H9 (cell line): ENCODE results near the gene WSB1. TPM values are rescaled to one million over a fixed set of nuclear protein-coding genes. Genes with fewer than 3 reads are reported as not detected.

Experiments
- DNase-seq: peaks from one replicate; pipeline ENCODE4 v3.0.0-alpha.2; 2017
- H2AFZ ChIP-seq: one replicate; pipeline ENCODE4 v1.6.1; 2013; ENCODE audit warnings: mild to moderate bottlenecking, low read length, control low read depth, moderate library complexity
- H2AK5ac ChIP-seq: 2 replicates; pipeline ENCODE4 v1.6.1; 2013; ENCODE audit warnings: low read length, control low read depth, mixed read lengths; ENCODE audit not compliant: insufficient read length
- H2BK120ac ChIP-seq: one replicate; pipeline ENCODE4 v1.6.1; 2013; ENCODE audit warnings: low read depth, mild to moderate bottlenecking, low read length, control low read depth, inconsistent platforms; ENCODE audit not compliant: poor library complexity, severe bottlenecking
- H2BK12ac ChIP-seq: 2 replicates; pipeline ENCODE4 v1.6.1; 2013; ENCODE audit warnings: low read length, control low read depth, mixed read lengths, low read depth; ENCODE audit not compliant: insufficient read length
- H2BK15ac ChIP-seq: 2 replicates; pipeline ENCODE4 v1.6.1; 2013; ENCODE audit warnings: low read depth, low read length, control low read depth
- H2BK20ac ChIP-seq: one replicate; pipeline ENCODE4 v1.6.1; 2013; ENCODE audit warnings: low read depth, mild to moderate bottlenecking, low read length, control low read depth, inconsistent platforms; ENCODE audit not compliant: poor library complexity, severe bottlenecking
- H2BK5ac ChIP-seq: 2 replicates; pipeline ENCODE4 v1.6.1; 2013; ENCODE audit warnings: low read length, control low read depth, mixed read lengths; ENCODE audit not compliant: insufficient read length
- H3K14ac ChIP-seq: 2 replicates; pipeline ENCODE4 v1.6.1; 2013; ENCODE audit warnings: low read length, control low read depth; ENCODE audit not compliant: insufficient read depth
- H3K18ac ChIP-seq: 2 replicates; pipeline ENCODE4 v1.6.1; 2013; ENCODE audit warnings: low read depth, mild to moderate bottlenecking, mixed read lengths, low read length, control low read depth; ENCODE audit not compliant: insufficient read length
- H3K23ac ChIP-seq: 2 replicates; pipeline ENCODE4 v1.6.1; 2013; ENCODE audit warnings: low read length, control low read depth, mixed read lengths, low read depth; ENCODE audit not compliant: insufficient read length
- H3K23me2 ChIP-seq: 2 replicates; pipeline ENCODE4 v1.6.1; 2013; ENCODE audit warnings: low read depth, mild to moderate bottlenecking, mixed read lengths, low read length, control low read depth; ENCODE audit not compliant: insufficient read length, poor library complexity, severe bottlenecking
- H3K27ac ChIP-seq: 2 replicates; pipeline ENCODE4 v1.5.1; 2013; ENCODE audit warnings: low read length, control low read depth, mixed read lengths, low read depth; ENCODE audit not compliant: insufficient read length
- H3K27me3 ChIP-seq: 2 replicates; pipeline ENCODE4 v1.6.1; 2013; ENCODE audit warnings: low read length, control low read depth, inconsistent platforms; ENCODE audit not compliant: insufficient read depth
- H3K4ac ChIP-seq: 2 replicates; pipeline ENCODE4 v1.6.1; 2013; ENCODE audit warnings: low read depth, mild to moderate bottlenecking, control low read depth, inconsistent platforms, low read length, moderate library complexity
- H3K4me1 ChIP-seq: 2 replicates; pipeline ENCODE4 v1.6.1; 2013; ENCODE audit warnings: low read length, control low read depth, inconsistent platforms; ENCODE audit not compliant: insufficient read depth
- H3K4me2 ChIP-seq: 2 replicates; pipeline ENCODE4 v1.6.1; 2013; ENCODE audit warnings: low read length, control low read depth, mixed read lengths; ENCODE audit not compliant: insufficient read length, insufficient read depth
- H3K56ac ChIP-seq: 2 replicates; pipeline ENCODE4 v1.6.1; 2013; ENCODE audit warnings: low read depth, mild to moderate bottlenecking, mixed read lengths, low read length, control low read depth; ENCODE audit not compliant: insufficient read length
- H3K79me1 ChIP-seq: 2 replicates; pipeline ENCODE4 v1.6.1; 2013; ENCODE audit warnings: low read depth, mild to moderate bottlenecking, moderate library complexity, low read length, control low read depth, inconsistent platforms; ENCODE audit not compliant: insufficient read depth, poor library complexity, severe bottlenecking
- H3K79me2 ChIP-seq: 2 replicates; pipeline ENCODE4 v1.6.1; 2013; ENCODE audit warnings: low read length, control low read depth, inconsistent platforms; ENCODE audit not compliant: insufficient read depth
- H3K9ac ChIP-seq: 2 replicates; pipeline ENCODE4 v1.6.1; 2013; ENCODE audit warnings: low read length, control low read depth, mixed read lengths; ENCODE audit not compliant: insufficient read length; ENCODE audit errors: extremely low read depth
- H3K9me3 ChIP-seq: one replicate; pipeline ENCODE4 v1.6.1; 2013; ENCODE audit warnings: low read depth, low read length, inconsistent platforms; ENCODE audit not compliant: control insufficient read depth
- H3T11ph ChIP-seq: one replicate; pipeline ENCODE4 v1.6.1; 2013; ENCODE audit warnings: mild to moderate bottlenecking, low read length, control low read depth, inconsistent platforms
- H4K20me1 ChIP-seq: one replicate; pipeline ENCODE4 v1.6.1; 2013; ENCODE audit not compliant: control insufficient read depth, insufficient read length, insufficient read depth
- H4K5ac ChIP-seq: 2 replicates; pipeline ENCODE4 v1.6.1; 2013; ENCODE audit warnings: low read depth, mild to moderate bottlenecking, mixed read lengths, low read length, control low read depth; ENCODE audit not compliant: insufficient read length
- H4K8ac ChIP-seq: replicated peaks from 2 replicates; pipeline ENCODE4 v1.6.1; 2013; ENCODE audit warnings: low read length, control low read depth, mixed read lengths, low read depth; ENCODE audit not compliant: insufficient read length
- H4K91ac ChIP-seq: 2 replicates; pipeline ENCODE4 v1.6.1; 2013; ENCODE audit warnings: low read depth, mild to moderate bottlenecking, moderate library complexity, mixed read lengths, low read length, control low read depth; ENCODE audit not compliant: insufficient read length
- H3K27ac Mint-ChIP-seq, 3 experiments: 2 replicates in 2 of 3; 3 replicates in 1 of 3; pipeline ENCODE4 v1.8.0; 2020 to 2021; ENCODE audit warnings: mixed read lengths in 3 of 3, mild to moderate bottlenecking in 1 of 3, moderate library complexity in 1 of 3
- H3K27me3 Mint-ChIP-seq: 2 replicates; pipeline ENCODE4 v1.8.0; 2021; ENCODE audit warnings: low read depth, mild to moderate bottlenecking, moderate library complexity, mixed read lengths
- H3K36me3 Mint-ChIP-seq, 3 experiments: 2 replicates in 2 of 3; 3 replicates in 1 of 3; pipeline ENCODE4 v1.8.0; 2020 to 2021; ENCODE audit warnings: low read depth in 3 of 3, mixed read lengths in 3 of 3; ENCODE audit not compliant: insufficient read depth in 1 of 3
- H3K4me1 Mint-ChIP-seq, 2 experiments: 2 replicates each; pipeline ENCODE4 v1.8.0; 2020; ENCODE audit warnings: mixed read lengths in 2 of 2
- H3K4me3 Mint-ChIP-seq, 2 experiments: 2 replicates in 1 of 2; 3 replicates in 1 of 2; pipeline ENCODE4 v1.8.0; 2020 to 2021; ENCODE audit warnings: mild to moderate bottlenecking in 2 of 2, mixed read lengths in 2 of 2, moderate library complexity in 1 of 2
- H3K9me3 Mint-ChIP-seq, 2 experiments: 2 replicates in 1 of 2; 3 replicates in 1 of 2; pipeline ENCODE4 v1.8.0; 2020; ENCODE audit warnings: mild to moderate bottlenecking in 2 of 2, mixed read lengths in 2 of 2, moderate library complexity in 1 of 2
- WGBS: extraction: QIAGEN DNeasy Blood & Tissue Kit; methylation state at CpG from one replicate; pipeline ENCODE4 v1.1.7; 2013; ENCODE audit warnings: missing lambda C conversion rate, low lambda C conversion rate, mixed read lengths; ENCODE audit not compliant: insufficient read length; ENCODE audit errors: extremely low coverage; 5-methylcytosine and 5-hydroxymethylcytosine counted together
- total RNA-seq: library from RNA; stranded (reverse); gene quantifications from 2 replicates; pipeline ENCODE4 v1.2.1, GENCODE V29; 2021
- TF ChIP-seq, protein P1 (sequence below): fragments of 200-600 bp; sonication (generic); conservative IDR thresholded peaks from 3 replicates; pipeline ENCODE4 v1.8.0; 2021; ENCODE audit warnings: antibody characterized with exemption, mild to moderate bottlenecking

WSB1 gene
- total RNA-seq, 1 experiment from 2014 or later: 187 TPM

DNA sequence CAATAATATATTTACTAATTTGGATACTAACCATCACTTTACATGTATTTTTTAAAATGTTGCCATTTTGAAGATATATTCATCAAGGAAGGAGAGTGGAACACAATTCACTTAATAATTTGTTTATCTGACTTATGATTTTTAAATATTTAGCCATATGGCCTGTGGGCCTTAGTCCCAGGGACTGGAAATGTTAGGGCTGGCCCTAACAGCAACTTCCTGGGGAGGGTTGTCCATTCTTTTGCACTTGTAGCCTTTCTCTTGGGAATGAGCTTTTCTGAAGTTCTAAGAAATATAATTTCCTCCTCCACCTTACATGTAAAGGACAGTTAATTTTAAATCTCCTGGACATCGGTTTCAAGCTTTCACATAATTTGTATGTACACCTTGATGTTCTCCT, 27.7 kb upstream of the WSB1 start:
- no peak overlapping the region for H2BK20ac ChIP-seq
- no peak overlapping the region for H4K8ac ChIP-seq
- no peaks in the 10 kb centered on the region for H3K79me2 ChIP-seq
- TF ChIP-seq, protein P1, sequence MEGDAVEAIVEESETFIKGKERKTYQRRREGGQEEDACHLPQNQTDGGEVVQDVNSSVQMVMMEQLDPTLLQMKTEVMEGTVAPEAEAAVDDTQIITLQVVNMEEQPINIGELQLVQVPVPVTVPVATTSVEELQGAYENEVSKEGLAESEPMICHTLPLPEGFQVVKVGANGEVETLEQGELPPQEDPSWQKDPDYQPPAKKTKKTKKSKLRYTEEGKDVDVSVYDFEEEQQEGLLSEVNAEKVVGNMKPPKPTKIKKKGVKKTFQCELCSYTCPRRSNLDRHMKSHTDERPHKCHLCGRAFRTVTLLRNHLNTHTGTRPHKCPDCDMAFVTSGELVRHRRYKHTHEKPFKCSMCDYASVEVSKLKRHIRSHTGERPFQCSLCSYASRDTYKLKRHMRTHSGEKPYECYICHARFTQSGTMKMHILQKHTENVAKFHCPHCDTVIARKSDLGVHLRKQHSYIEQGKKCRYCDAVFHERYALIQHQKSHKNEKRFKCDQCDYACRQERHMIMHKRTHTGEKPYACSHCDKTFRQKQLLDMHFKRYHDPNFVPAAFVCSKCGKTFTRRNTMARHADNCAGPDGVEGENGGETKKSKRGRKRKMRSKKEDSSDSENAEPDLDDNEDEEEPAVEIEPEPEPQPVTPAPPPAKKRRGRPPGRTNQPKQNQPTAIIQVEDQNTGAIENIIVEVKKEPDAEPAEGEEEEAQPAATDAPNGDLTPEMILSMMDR: no peak
- no peak overlapping the region for H3K4me2 ChIP-seq
- no peak for DNase-seq
- no peak overlapping the region for H3K14ac ChIP-seq
- peaks cover 4% of the 10 kb centered on the region; the same call in 1 of the 2 replicates for H3K4me1 ChIP-seq
- Mint-ChIP-seq H3K9me3 (no peaks in the 10 kb centered on the region), H3K4me1 (peaks cover 6 to 10% of the 10 kb centered on the region in 2 experiments), H3K27ac (no peak overlapping the region), H3K27me3 (no peaks in the 10 kb centered on the region; the same call in none of the 2 replicates), H3K4me3 (no peak overlapping the region), H3K36me3 (no peaks in the 10 kb centered on the region)
- H3K23me2 ChIP-seq: no peaks in the 10 kb centered on the region
- no peak overlapping the region for H3K4ac ChIP-seq
- WGBS: no CpG with 5 or more reads among the region's 1 CpG
- no peak overlapping the region for H3T11ph ChIP-seq
- H2AFZ ChIP-seq: no peak overlapping the region
- no peaks in the 10 kb centered on the region for H3K27me3 ChIP-seq
- H2AK5ac ChIP-seq: no peak overlapping the region
- H3K56ac ChIP-seq: no peak overlapping the region
- H3K27ac ChIP-seq: no peak overlapping the region
- H3K23ac ChIP-seq: no peak overlapping the region
- no peak overlapping the region for H4K91ac ChIP-seq
- no peaks in the 10 kb centered on the region for H4K20me1 ChIP-seq
- no peaks in the 10 kb centered on the region for H3K9me3 ChIP-seq
- no peak overlapping the region for H2BK5ac ChIP-seq
- no peak overlapping the region for H2BK12ac ChIP-seq
- H3K18ac ChIP-seq: no peak overlapping the region
- no peak overlapping the region for H3K9ac ChIP-seq
- H2BK120ac ChIP-seq: no peak overlapping the region
- H3K79me1 ChIP-seq: no peaks in the 10 kb centered on the region
- no peak overlapping the region for H4K5ac ChIP-seq
- no peak overlapping the region for H2BK15ac ChIP-seq
